Measurements from ENCODE around the gene POLD2.

Gene POLD2

GRCh38 chr7:44162179-44162578, 38.8 kb upstream of the POLD2 start:
- DNase-seq (ENCODE audit: low read depth): no peak
- H3K4me3 ChIP-seq (ENCODE audit: low read depth, low read length): no peak overlapping the region
- no peak for TF ChIP-seq CTCF (IDR thresholded peaks at IDR 0.05; ENCODE audit: low read depth, low read length, missing control alignments)

GRCh38 chr7:44161371-44161770, 38.0 kb upstream of the POLD2 start:
- no peak for TF ChIP-seq CTCF (IDR thresholded peaks at IDR 0.05; ENCODE audit: low read depth, low read length, missing control alignments)
- no peak for DNase-seq (ENCODE audit: low read depth)
- H3K4me3 ChIP-seq (ENCODE audit: low read depth, low read length): no peak overlapping the region

- no peak for TF ChIP-seq CTCF (IDR thresholded peaks at IDR 0.05; ENCODE audit: low read depth, low read length, missing control alignments)
- no peak overlapping the region for H3K4me3 ChIP-seq (ENCODE audit: low read depth, low read length)
- no peak for DNase-seq (ENCODE audit: low read depth)
Observed at GRCh38 chr7:44159824-44160630, 36.7 kb upstream of the POLD2 start.

DNA sequence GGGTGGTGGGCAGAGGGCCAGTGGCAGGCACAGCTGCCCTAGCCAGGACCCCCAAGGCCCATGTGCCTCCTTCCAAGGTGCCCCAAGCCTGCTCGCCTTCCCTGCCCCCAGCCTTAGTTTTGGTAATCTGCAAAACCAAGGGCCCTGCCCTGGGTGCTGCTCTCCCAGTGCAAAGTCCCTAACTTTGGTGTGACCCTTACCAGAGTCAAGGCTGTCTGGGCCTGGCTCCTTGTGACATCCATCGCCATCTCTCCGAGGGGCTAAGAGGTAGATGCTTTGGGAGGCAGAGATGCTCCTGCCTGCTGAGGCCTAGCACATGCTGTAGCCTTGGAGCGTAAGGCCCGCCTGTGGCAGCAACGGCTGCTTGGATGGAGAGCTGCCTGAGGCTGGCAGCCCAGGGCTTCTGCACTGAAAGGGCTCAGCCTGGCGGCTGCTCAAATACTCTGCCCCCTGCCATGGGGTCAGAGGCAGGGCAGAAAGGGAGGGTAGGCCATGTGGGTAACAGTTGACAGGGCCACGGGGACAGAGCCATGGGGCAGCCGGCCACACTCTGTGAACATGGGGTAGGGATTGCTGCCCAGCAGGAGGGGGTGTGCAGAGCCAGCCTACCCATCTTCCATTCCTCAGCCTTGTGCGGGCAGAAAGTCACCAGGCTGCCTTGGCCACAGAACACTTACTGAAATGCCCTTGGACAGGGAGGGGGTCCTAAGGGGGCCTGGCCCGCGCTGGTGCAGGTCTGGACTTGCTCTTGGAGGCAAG, 35.7 kb upstream of the POLD2 start:
- H3K4me3 ChIP-seq (ENCODE audit: low read depth, low read length): no peak overlapping the region
- TF ChIP-seq CTCF (IDR thresholded peaks at IDR 0.05; ENCODE audit: low read depth, low read length, missing control alignments): no peak
- DNase-seq (ENCODE audit: low read depth): no peak

- no peak for TF ChIP-seq CTCF (IDR thresholded peaks at IDR 0.05; ENCODE audit: low read depth, low read length, missing control alignments)
- DNase-seq (ENCODE audit: low read depth): no peak
- H3K4me3 ChIP-seq (ENCODE audit: low read depth, low read length): no peak overlapping the region
Observed at GRCh38 chr7:44158096-44158872, 34.9 kb upstream of the POLD2 start.

DNA sequence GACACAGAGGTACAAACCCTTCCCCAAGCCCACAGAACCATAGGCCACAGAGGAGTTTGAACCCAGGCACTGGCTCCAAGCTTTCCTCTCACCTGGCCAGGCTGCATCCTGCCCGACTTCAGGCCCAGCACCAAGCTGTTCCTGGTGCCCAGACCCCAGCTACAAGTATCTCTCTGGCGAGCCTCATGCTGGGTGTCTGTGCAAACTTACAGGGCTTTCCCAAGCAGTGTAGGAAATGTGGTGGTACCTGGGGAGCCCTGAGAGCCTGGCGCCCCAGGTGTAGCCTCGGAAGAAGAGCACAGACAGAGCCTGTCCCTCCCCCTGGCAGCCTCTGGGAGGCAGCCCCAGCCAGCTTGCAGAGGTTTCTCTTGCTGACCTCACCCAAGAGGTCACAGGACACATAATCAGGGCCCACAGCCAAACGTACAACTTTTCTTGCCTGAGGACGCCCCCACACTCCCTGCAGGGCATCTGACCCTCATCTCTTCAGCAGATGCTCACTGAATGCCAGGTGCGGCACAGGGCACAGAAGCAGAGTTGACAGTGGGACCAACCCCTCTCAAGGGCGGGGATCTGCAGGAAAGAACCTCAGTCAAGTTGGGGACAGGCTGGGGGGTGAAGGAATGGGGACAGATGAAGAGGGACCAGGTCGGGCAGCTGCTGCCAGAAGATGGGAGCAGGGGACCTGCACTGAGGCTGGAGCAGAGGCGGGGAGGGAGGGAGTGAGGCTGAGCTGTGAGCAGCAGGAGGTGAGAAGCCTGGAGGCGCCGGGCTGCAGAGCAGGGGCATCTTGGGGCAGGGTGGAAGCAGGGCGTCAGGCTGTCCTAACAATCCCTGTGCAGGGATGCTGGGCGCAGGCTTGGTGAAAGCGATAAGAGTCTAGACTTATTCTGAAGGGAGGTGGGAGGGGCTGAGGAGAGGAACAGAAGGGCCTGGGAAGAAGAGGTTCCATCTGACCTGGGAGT, 34.0 kb upstream of the POLD2 start:
- no peak for DNase-seq (ENCODE audit: low read depth)
- TF ChIP-seq CTCF (IDR thresholded peaks at IDR 0.05; ENCODE audit: low read depth, low read length, missing control alignments): no peak
- no peak overlapping the region for H3K4me3 ChIP-seq (ENCODE audit: low read depth, low read length)

Measured in GM12864 (cell line).